K562 (cell line): Measurements from ENCODE around the gene CLHC1. TPM values are rescaled to one million over a fixed set of nuclear protein-coding genes. Genes with fewer than 3 reads are reported as not detected.

Experiments used
- CREB1 ChIP-seq, 2 experiments: sonication (generic) in 1 of 2; formaldehyde crosslinking in 1 of 2; IDR thresholded peaks; 2 replicates each; pipeline versions ENCODE4 v1.6.1 to v1.8.0; 2012 to 2022; ENCODE audit warnings: inconsistent platforms in 1 of 2, mild to moderate bottlenecking in 1 of 2, missing genetic modification reagents in 1 of 2, moderate library complexity in 1 of 2
- DMBX1 ChIP-seq: fragments of 250-450 bp; sonication (Bioruptor Pico); IDR thresholded peaks from 2 replicates; pipeline ENCODE4 v1.8.0; 2022; ENCODE audit warnings: inconsistent platforms, mild to moderate bottlenecking, moderate library complexity, borderline replicate concordance
- ESRRB ChIP-seq: fragments of 250-450 bp; sonication (Bioruptor Pico); IDR thresholded peaks from 2 replicates; pipeline ENCODE4 v1.5.0; 2020; ENCODE audit warnings: mild to moderate bottlenecking, moderate library complexity, borderline replicate concordance
- FOXO4 ChIP-seq: fragments of 450-650 bp; formaldehyde crosslinking; IDR thresholded peaks from 2 replicates; pipeline ENCODE4 v1.4.0; 2020; ENCODE audit warnings: mild to moderate bottlenecking, moderate library complexity
- GABPB2 ChIP-seq: fragments of 250-450 bp; sonication (Bioruptor Pico); conservative IDR thresholded peaks from 2 replicates; pipeline ENCODE4 v1.5.1; 2021; ENCODE audit warnings: mild to moderate bottlenecking
- HOXB6 ChIP-seq: fragments of 250-450 bp; sonication (Bioruptor Pico); IDR thresholded peaks from 2 replicates; pipeline ENCODE4 v1.5.1; 2022; ENCODE audit warnings: mild to moderate bottlenecking, borderline replicate concordance
- IRF9 ChIP-seq: fragments of 450-650 bp; IDR thresholded peaks from 2 replicates; pipeline ENCODE4 v1.6.1; 2016; ENCODE audit warnings: missing biosample characterization, missing genetic modification characterization
- KHSRP ChIP-seq: fragments of 450-650 bp; IDR thresholded peaks from 2 replicates; pipeline ENCODE4 v1.6.1; 2017
- KLF6 ChIP-seq: fragments of 250-450 bp; sonication (Bioruptor Pico); IDR thresholded peaks from 2 replicates; pipeline ENCODE4 v1.4.0; 2020; ENCODE audit warnings: mild to moderate bottlenecking, moderate library complexity, borderline replicate concordance
- MAX ChIP-seq: sonication (generic); formaldehyde crosslinking; IDR thresholded peaks from 2 replicates; pipeline ENCODE4 v1.9.0; 2022; ENCODE audit warnings: mild to moderate bottlenecking, missing genetic modification reagents
- MEIS2 ChIP-seq: fragments of 450-650 bp; IDR thresholded peaks from 2 replicates; pipeline ENCODE4 v1.6.1; 2014; ENCODE audit warnings: mild to moderate bottlenecking; ENCODE audit not compliant: partially characterized antibody
- MITF ChIP-seq: IDR thresholded peaks from 2 replicates; pipeline ENCODE4 v1.6.1; 2014; ENCODE audit warnings: antibody characterized with exemption
- MLLT1 ChIP-seq, 2 experiments: fragments of 450-650 bp; IDR thresholded peaks; 2 replicates each; pipeline ENCODE4 v1.6.1; 2016
- MTA2 ChIP-seq: fragments of 450-650 bp; IDR thresholded peaks from 2 replicates; pipeline ENCODE4 v1.6.1; 2016; ENCODE audit warnings: low read depth
- MYBL2 ChIP-seq, 2 experiments: fragments of 450-650 bp in 1 of 2; sonication (generic) in 1 of 2; formaldehyde crosslinking in 1 of 2; IDR thresholded peaks; 2 replicates each; pipeline versions ENCODE4 v1.6.1 to v1.8.1; 2017 to 2022; ENCODE audit warnings: borderline replicate concordance in 1 of 2, inconsistent platforms in 1 of 2, low read depth in 1 of 2, mild to moderate bottlenecking in 1 of 2, missing genetic modification reagents in 1 of 2, moderate library complexity in 1 of 2
- NCOA1 ChIP-seq: fragments of 450-650 bp; IDR thresholded peaks from 2 replicates; pipeline ENCODE4 v1.6.1; 2016; ENCODE audit warnings: low read depth
- RUNX1 ChIP-seq: sonication (generic); IDR thresholded peaks from 2 replicates; pipeline ENCODE4 v1.6.1; 2016; ENCODE audit warnings: antibody characterized with exemption, low read depth
- TFAM ChIP-seq: fragments of 250-450 bp; sonication (Bioruptor Pico); conservative IDR thresholded peaks from 2 replicates; pipeline ENCODE4 v1.5.0; 2021; ENCODE audit warnings: mild to moderate bottlenecking, moderate library complexity
- ZNF23 ChIP-seq: fragments of 250-450 bp; sonication (Bioruptor Pico); IDR thresholded peaks from 2 replicates; pipeline ENCODE4 v1.4.0; 2020; ENCODE audit warnings: mild to moderate bottlenecking
- ZNF717 ChIP-seq: fragments of 250-450 bp; sonication (Bioruptor Pico); IDR thresholded peaks from 2 replicates; pipeline ENCODE4 v1.5.0; 2021
- ZNF79 ChIP-seq: fragments of 250-450 bp; sonication (Bioruptor Pico); IDR thresholded peaks from 2 replicates; pipeline ENCODE4 v1.4.0; 2020; ENCODE audit warnings: low read depth, mild to moderate bottlenecking, moderate library complexity
- polyA plus RNA-seq, 8 experiments: library from polyadenylated mRNA; depleted of rRNA in 4 of 8; stranded (reverse) in 5 of 8; unstranded in 3 of 8; fragments of >200 nt; fragmentation: Nextera tagmentation in 2 of 8; fragmentation: Illumina TruSeq in 1 of 8; extraction: Ambion mirVana in 2 of 8; extraction: Trizol in 1 of 8; gene quantifications; 2 replicates each; pipeline versions ENCODE4 v1.2.1 to v1.2.3, GENCODE V29; 2011 to 2014; ENCODE audit warnings: inconsistent platforms in 1 of 8, missing spikeins in 1 of 8
- total RNA-seq, 7 experiments: library from RNA; depleted of rRNA in 6 of 7; stranded (reverse); fragments of >200 nt in 6 of 7; fragmentation: Illumina TruSeq in 2 of 7; extraction: Trizol in 2 of 7; gene quantifications; 2 replicates each; pipeline versions ENCODE4 v1.2.1 to v1.2.3, GENCODE V29; 2011 to 2021; ENCODE audit warnings: low replicate concordance in 1 of 7

The CLHC1 gene
- total and polyA plus RNA-seq, 9 of the 15 experiments (the other 6 are each of a cell fraction or from before 2014, with no cell fraction given): 3.7 to 14.3 (median 8.6) TPM

GRCh38 chr2:55268907-55269644 is 37.0 kb upstream of the CLHC1 start, which contains the start of gene MTIF2 (continued):
- TF ChIP-seq MLLT1 (IDR thresholded peaks at IDR 0.05): peak; percentile 89 to 93
- TF ChIP-seq HOXB6: no peak
- no peak for TF ChIP-seq KLF6 (CRISPR knock-in tag)
- no peak for TF ChIP-seq ESRRB
- TF ChIP-seq MITF: no peak
- TF ChIP-seq FOXO4 (CRISPR knock-in tag): no peak
- 0 out of 2 replicates have a peak, but pooled peaks have one; percentile 72 for TF ChIP-seq GABPB2
- TF ChIP-seq MAX: peak; percentile 71
- TF ChIP-seq MTA2: peak; percentile 58; the same call in 1 of the 2 replicates
- peak; percentile 50; the same call in 1 of the 2 replicates for TF ChIP-seq MYBL2 (IDR thresholded peaks at IDR 0.05; ENCODE audit: low read depth)
- TF ChIP-seq MYBL2 (CRISPR knock-in tag; IDR thresholded peaks at IDR 0.05; ENCODE audit: borderline replicate concordance): no peak
- TF ChIP-seq KHSRP: peak; percentile 30; the same call in 1 of the 2 replicates
- no peak for TF ChIP-seq IRF9 (tag)
- TF ChIP-seq ZNF717 (CRISPR knock-in tag): no peak
- no peak; the same call in 1 of the 2 replicates for TF ChIP-seq DMBX1 (CRISPR knock-in tag)
- TF ChIP-seq CREB1 (IDR thresholded peaks at IDR 0.05): peak; percentile 63
- TF ChIP-seq CREB1 (CRISPR knock-in tag; IDR thresholded peaks at IDR 0.05): peak; percentile 79
- TF ChIP-seq MEIS2: no peak
- TF ChIP-seq NCOA1: peak; percentile 98
- no peak for TF ChIP-seq RUNX1
- TF ChIP-seq TFAM (CRISPR knock-in tag): no peak
- no peak for TF ChIP-seq ZNF23 (CRISPR knock-in tag)
- no peak for TF ChIP-seq ZNF79 (CRISPR knock-in tag)
